HEK293T (cell line): ENCODE data around the gene TWF2.

ENCODE experiments used
- CTCF ChIA-PET: fragments of 350-600 bp; formaldehyde crosslinking; extraction: SDS; loops from one replicate; lab custom pipeline; 2021; ENCODE audit warnings: antibody characterized with exemption, inconsistent platforms; lab: Yijun Ruan, JAX
- POLR2A ChIA-PET: fragments of 350-600 bp; formaldehyde crosslinking; extraction: SDS; loops from one replicate; lab custom pipeline; 2020; ENCODE audit warnings: antibody characterized with exemption, inconsistent platforms; lab: Yijun Ruan, JAX
- DNase-seq: peaks from one replicate; pipeline ENCODE4 v3.0.0; 2012; ENCODE audit warnings: mixed read lengths; ENCODE audit errors: extremely low spot score
- ARNT ChIP-seq: fragments of 450-650 bp; IDR thresholded peaks from 2 replicates; pipeline ENCODE4 v1.6.1; 2017; ENCODE audit warnings: mild to moderate bottlenecking
- BHLHE40 ChIP-seq: fragments of 450-650 bp; IDR thresholded peaks from 2 replicates; pipeline ENCODE4 v1.6.1; 2016; ENCODE audit warnings: mild to moderate bottlenecking, moderate library complexity, borderline replicate concordance
- CTBP1 ChIP-seq: fragments of 450-650 bp; IDR thresholded peaks from 2 replicates; pipeline ENCODE4 v1.6.1; 2016; ENCODE audit warnings: borderline replicate concordance
- ELF4 ChIP-seq: fragments of 450-650 bp; IDR thresholded peaks from 2 replicates; pipeline ENCODE4 v1.6.1; 2017; ENCODE audit warnings: antibody characterized with exemption
- FOXA1 ChIP-seq: fragments of 450-650 bp; IDR thresholded peaks from 2 replicates; pipeline ENCODE4 v1.6.1; 2016; ENCODE audit warnings: mild to moderate bottlenecking
- FOXK2 ChIP-seq: fragments of 450-650 bp; IDR thresholded peaks from 2 replicates; pipeline ENCODE4 v1.6.1; 2016; ENCODE audit warnings: mild to moderate bottlenecking
- FOXM1 ChIP-seq: fragments of 450-650 bp; IDR thresholded peaks from 2 replicates; pipeline ENCODE4 v1.6.1; 2017; ENCODE audit warnings: mild to moderate bottlenecking, borderline replicate concordance
- HDGF ChIP-seq: fragments of 450-650 bp; IDR thresholded peaks from 2 replicates; pipeline ENCODE4 v1.6.1; 2017; ENCODE audit warnings: antibody characterized with exemption, borderline replicate concordance
- L3MBTL2 ChIP-seq: fragments of 450-650 bp; conservative IDR thresholded peaks from 2 replicates; pipeline ENCODE4 v1.6.1; 2016; ENCODE audit warnings: mild to moderate bottlenecking
- LEF1 ChIP-seq: fragments of 450-650 bp; IDR thresholded peaks from 2 replicates; pipeline ENCODE4 v1.6.1; 2017; ENCODE audit warnings: mild to moderate bottlenecking, borderline replicate concordance
- NFRKB ChIP-seq: fragments of 450-650 bp; IDR thresholded peaks from 2 replicates; pipeline ENCODE4 v1.6.1; 2016; ENCODE audit warnings: mild to moderate bottlenecking, moderate library complexity
- PKNOX1 ChIP-seq: fragments of 450-650 bp; IDR thresholded peaks from 2 replicates; pipeline ENCODE4 v1.6.1; 2016
- SP1 ChIP-seq: fragments of 450-650 bp; IDR thresholded peaks from 2 replicates; pipeline ENCODE4 v1.6.1; 2017
- SUZ12 ChIP-seq: fragments of 450-650 bp; IDR thresholded peaks from 2 replicates; pipeline ENCODE4 v1.6.1; 2016; ENCODE audit warnings: mild to moderate bottlenecking
- TARDBP ChIP-seq: fragments of 450-650 bp; IDR thresholded peaks from 2 replicates; pipeline ENCODE4 v1.6.1; 2016
- ZNF384 ChIP-seq: fragments of 450-650 bp; IDR thresholded peaks from 2 replicates; pipeline ENCODE4 v1.6.1; 2016

The TWF2 gene

GRCh38 chr3:52229656-52230055, 9.3 kb downstream of the TWF2 start:
- DNase-seq = no peak
- ChIA-PET CTCF (interaction anchor here (1.0 kb wide), 1 partner anchor 9 kb away, joined by 5 read pairs; no protein-coding TSS in a partner anchor), POLR2A (no interaction called here)
- no peak for TF ChIP-seq PKNOX1
- no peak for TF ChIP-seq LEF1
- TF ChIP-seq CTBP1 = no peak
- TF ChIP-seq FOXK2 = no peak
- no peak for TF ChIP-seq FOXA1
- no peak for TF ChIP-seq ZNF384
- no peak for TF ChIP-seq FOXM1
- no peak for TF ChIP-seq ELF4
- TF ChIP-seq NFRKB = no peak
- TF ChIP-seq SUZ12 = no peak
- no peak for TF ChIP-seq BHLHE40
- TF ChIP-seq HDGF = no peak
- TF ChIP-seq TARDBP = no peak
- TF ChIP-seq SP1 = no peak
- TF ChIP-seq ARNT = no peak
- no peak for TF ChIP-seq L3MBTL2

- ChIA-PET CTCF (interaction anchor here (1.0 kb wide), 1 partner anchor 8 kb away, joined by 5 read pairs; no protein-coding TSS in a partner anchor), POLR2A (no interaction called here)
- DNase-seq = no peak
- TF ChIP-seq SP1 = no peak
- TF ChIP-seq SUZ12 = no peak
- no peak for TF ChIP-seq L3MBTL2
- TF ChIP-seq TARDBP = no peak
- no peak for TF ChIP-seq LEF1
- TF ChIP-seq FOXM1 = no peak
- TF ChIP-seq HDGF = no peak
- TF ChIP-seq FOXK2 = no peak
- no peak for TF ChIP-seq NFRKB
- TF ChIP-seq ZNF384 = no peak
- no peak for TF ChIP-seq ARNT
- TF ChIP-seq CTBP1 = no peak
- no peak for TF ChIP-seq PKNOX1
- no peak for TF ChIP-seq BHLHE40
- TF ChIP-seq FOXA1 = no peak
- TF ChIP-seq ELF4 = no peak
Observed at GRCh38 chr3:52228751-52229291, 10.1 kb downstream of the TWF2 start.

GRCh38 chr3:52228266-52228665, 10.7 kb downstream of the TWF2 start:
- DNase-seq = no peak
- CTCF ChIA-PET = no interaction called here
- POLR2A ChIA-PET = no interaction called here
- no peak for TF ChIP-seq NFRKB
- no peak for TF ChIP-seq FOXK2
- TF ChIP-seq ZNF384 = no peak
- no peak for TF ChIP-seq TARDBP
- no peak for TF ChIP-seq ARNT
- no peak for TF ChIP-seq L3MBTL2
- no peak for TF ChIP-seq ELF4
- no peak for TF ChIP-seq FOXA1
- TF ChIP-seq SP1 = no peak
- no peak for TF ChIP-seq PKNOX1
- no peak for TF ChIP-seq CTBP1
- TF ChIP-seq LEF1 = no peak
- no peak for TF ChIP-seq FOXM1
- TF ChIP-seq HDGF = no peak
- no peak for TF ChIP-seq BHLHE40
- TF ChIP-seq SUZ12 = no peak

- TF ChIP-seq FOXM1 (no peak), HDGF (no peak), PKNOX1 (no peak), CTBP1 (no peak)
- DNase-seq = no peak
- CTCF ChIA-PET = interaction anchor here (0.6 kb wide), 1 partner anchor 111 kb away, joined by 3 read pairs; no protein-coding TSS in a partner anchor
- POLR2A ChIA-PET = interaction anchor here (0.5 kb wide), 1 partner anchor 259 kb away, joined by 3 read pairs; no protein-coding TSS in a partner anchor
Observed at GRCh38 chr3:52227766-52228165, 11.2 kb downstream of the TWF2 start.

- POLR2A ChIA-PET = interaction anchor here (0.5 kb wide), 1 partner anchor 259 kb away, joined by 3 read pairs; no protein-coding TSS in a partner anchor
- DNase-seq = no peak
Observed at GRCh38 chr3:52227117-52227516, 11.8 kb downstream of the TWF2 start.

More at GRCh38 chr3:52227117-52227516, 11.8 kb downstream of the TWF2 start:
- no peak for TF ChIP-seq ARNT
- no peak for TF ChIP-seq ZNF384
- no peak for TF ChIP-seq TARDBP
- no peak for TF ChIP-seq SP1
- TF ChIP-seq BHLHE40 = no peak
- TF ChIP-seq PKNOX1 = no peak
- CTCF ChIA-PET = no interaction called here
